NCI-H1092 (cell line): ENCODE measurements around the gene OR2T10.
"Not testable (repeated sequence)": the region's sequence is repeated elsewhere in the genome, so short reads cannot be mapped to it uniquely, and the experiment has no call there.

Experiments used
- DNase-seq: peaks from one replicate; lab custom pipeline; 2025; lab: John Stamatoyannopoulos, UW

Gene OR2T10

DNA sequence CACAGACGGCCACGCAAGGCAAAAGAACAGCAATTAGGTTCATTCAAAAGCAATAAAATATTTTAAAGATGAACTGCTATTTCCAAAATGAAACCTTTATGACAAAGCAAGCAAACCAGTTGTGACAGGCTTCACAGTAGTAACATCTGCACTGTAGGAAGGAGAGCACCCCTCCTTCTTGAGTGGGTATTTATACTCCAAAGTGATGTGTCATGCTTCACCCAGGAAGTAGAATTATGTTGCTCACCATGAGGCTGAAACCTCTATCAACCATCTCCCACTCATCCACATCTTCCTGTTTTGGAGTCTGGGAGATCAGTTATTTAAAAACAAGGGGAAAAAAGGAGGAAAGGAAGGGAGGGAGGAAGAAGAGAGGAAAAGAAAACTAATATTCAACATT lies 885 bp downstream of the OR2T10 start:
- DNase-seq = no peak

DNA sequence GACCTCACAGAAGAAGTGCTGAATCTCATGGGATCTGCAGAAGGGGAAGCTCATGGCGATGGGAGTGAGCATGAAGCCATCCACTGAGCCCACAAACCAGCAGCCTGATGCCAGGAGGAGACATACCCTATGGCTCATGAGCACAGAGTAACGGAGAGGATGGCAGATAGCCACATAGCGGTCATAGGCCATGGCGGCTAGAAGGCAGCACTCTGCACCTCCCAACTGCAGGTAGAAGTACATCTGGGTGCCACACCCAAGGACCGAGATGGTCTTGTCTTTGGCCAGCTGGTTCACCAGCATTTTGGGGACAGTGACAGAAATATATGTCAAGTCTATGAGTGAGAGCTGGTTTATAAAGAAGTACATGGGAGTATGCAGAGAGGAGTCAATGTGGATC lies 4.3 kb downstream of the OR2T10 start:
- DNase-seq = no peak

DNA sequence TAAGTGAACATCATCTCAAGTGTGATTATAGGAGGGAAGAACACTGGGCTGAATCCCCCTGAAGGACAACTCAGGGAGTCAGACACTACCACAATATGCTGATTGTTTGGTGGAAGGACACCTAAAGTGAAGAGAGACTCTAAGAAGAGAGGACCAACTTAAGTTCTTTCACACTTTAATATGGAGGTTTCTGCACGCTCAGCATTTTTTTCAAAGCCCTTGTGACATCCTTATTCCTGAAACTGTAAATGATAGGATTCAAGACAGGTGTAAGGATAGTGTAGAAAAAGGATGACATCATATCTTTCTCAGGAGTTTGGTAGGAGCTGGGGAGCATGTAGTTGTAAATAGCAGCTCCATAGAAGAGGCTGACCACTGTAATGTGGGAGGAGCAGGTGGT lies 4.8 kb downstream of the OR2T10 start:
- no peak for DNase-seq

DNA sequence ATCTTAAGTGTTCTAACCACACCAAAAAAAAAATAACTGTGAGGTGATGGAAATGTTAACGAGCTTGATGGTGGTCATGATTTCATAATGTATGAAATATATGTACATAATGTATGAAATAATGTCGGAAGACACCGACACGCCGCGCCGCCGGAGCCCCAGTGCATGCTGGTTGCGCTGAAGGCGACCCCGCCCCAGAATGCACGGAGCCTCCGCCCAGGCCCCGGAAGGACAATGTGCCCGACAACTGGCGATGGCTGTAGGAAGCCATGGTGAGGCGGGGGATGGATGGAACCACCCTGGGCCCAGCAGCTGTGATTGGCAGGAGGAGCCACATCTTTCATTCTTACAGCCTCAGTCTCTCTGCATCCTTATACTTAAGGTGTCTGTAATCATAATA lies 7.4 kb downstream of the OR2T10 start:
- DNase-seq = no peak

DNA sequence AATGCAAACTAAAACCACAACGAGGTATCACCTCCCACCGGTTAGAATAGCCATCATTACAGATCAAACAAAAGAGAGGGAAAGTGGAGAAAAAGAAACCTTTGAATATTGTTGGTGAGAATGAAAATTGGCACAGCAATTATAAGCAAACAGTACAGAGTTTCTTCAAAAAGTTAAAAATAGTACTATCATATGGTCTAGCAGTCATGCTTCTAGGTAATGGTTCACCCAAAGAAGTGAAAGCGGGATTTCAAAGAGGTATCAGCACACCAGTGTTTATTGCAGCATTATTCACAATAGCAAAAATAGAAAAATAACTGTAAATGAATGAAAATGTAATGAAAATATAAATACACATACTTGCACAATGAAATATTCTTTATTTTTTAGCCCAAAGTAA lies 8.2 kb downstream of the OR2T10 start:
- no peak for DNase-seq

DNA sequence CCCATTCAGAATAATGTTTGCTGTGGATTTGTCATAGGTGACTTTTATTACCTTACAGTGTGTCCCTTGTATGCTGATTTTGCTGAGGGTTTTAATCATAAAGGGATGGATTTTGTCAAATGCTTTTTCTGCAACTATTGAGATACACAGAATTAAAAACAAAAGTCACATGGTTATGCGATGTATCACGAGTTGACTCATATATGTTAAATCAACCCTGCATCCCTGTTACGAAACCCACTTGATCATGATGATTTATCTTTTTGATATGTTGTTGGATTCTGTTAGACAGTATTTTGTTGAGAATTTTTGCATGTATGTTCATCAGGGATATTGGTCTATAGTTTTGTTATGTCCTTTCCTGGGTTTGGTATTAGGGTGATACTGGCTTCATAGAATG lies 12.2 kb downstream of the OR2T10 start:
- DNase-seq = no peak

DNA sequence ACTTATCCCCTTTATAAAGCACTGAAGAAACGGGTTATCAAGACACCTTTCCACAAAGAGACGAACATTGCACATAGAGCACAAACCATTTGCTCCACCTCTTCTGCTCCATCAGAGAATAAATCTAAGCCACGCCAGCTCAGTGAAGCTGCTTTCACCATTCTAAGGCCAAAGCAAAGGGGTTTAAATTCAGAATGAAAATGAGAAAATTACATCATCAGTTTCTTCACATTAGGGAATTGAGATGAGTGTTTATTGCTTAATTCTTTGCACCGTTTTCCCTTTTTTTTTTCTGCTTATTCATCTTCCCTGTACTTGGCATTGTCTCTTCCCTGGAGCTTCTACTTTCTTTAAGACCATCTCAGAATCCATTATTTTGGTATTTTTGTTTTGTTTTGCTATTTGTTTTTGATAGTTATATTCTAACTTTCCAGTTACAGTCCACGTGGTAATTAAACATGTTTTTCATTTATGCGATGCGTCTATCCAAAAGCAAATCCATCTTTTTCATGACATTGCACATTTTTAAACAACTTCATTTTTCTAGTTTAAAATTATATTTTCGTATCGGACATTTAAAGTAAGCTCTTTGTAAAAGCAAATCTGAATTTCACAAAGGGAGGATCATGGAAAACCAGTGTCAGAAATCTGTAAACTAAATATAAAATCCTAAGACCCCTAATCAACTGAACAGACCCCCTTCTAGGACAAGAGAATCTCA lies 21.1 kb downstream of the OR2T10 start:
- DNase-seq = no peak

DNA sequence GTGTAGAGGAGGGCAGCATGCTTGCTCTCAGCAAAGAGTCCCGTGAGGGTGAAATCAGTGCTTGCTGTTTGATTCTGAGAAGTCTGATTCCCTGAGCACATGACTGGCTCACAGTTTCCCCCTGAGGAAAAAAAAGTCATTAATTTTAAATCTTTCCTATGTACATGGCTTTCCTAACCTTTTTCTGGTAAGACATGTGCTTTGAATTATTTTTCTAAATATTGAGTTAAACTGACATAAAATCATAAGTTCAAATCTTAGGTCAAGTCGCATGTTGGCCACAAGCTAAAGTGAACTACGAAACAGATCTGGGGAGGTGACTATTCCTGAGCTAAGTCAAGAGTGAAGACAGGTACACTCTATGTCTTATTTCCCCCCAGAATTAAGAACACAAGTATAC lies 22.8 kb downstream of the OR2T10 start, which contains the start of gene OR2T34:
Gene OR2T34, minus strand, starts transcription at position 101 of the 400 bp plus-strand sequence. Its CDS starts 0 bp downstream, at position 101.
- DNase-seq = not testable (repeated sequence)

DNA sequence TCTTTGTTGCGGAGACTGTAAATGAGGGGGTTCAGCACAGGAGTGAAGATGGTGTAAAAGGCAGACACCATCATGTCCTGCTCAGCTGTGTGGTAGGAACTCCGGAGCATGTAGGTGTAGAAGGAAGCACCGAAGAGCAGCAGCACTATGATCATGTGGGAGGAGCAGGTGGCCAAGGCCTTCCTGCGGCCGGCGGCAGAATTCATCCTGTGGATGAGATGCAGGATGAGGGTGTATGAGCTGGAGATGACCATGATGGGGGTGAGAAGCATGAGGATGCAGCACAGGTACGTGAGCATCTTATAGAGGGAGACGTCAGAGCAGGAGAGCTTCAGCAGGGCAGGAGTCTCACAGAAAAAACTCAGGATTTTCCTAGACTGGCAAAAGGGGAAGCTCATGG lies 23.6 kb downstream of the OR2T10 start:
- not testable (repeated sequence) for DNase-seq

DNA sequence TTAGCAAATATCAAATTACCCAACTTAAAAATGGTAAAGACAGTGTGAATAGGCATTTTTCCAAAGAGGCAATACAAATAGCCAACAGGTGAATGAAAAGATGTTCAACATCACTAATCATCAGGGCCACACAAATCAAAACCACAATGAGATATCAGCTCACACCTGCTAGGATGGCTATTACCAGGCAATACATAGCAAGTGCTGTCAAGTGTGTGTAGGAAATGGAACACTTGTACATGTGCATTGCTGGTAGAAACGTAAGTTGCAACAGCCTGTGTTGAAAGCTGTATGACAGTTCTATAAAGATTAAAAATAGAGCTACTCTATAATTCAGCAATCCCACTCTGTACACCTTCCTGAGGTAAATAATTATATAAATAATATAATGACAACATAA lies 25.5 kb downstream of the OR2T10 start:
- DNase-seq = not testable (repeated sequence)

DNA sequence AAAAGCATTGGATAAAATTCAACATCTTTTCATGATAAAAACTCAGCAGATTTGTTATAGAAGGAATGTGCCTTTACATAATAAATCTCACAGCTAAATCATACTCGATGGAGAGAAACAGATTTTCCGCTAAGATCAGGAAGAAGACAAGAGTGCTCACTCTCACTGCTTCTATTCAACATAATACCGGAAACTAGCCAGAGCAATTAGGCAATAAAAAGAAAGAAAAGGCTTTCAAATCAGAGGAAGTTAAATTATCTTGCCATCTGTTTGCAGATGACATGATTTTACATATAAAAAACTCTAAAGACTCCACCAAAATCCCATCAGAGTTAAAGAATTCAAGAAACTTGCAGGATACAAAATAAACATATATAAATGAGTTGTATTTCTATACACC lies 26.7 kb downstream of the OR2T10 start:
- DNase-seq = not testable (repeated sequence)

DNA sequence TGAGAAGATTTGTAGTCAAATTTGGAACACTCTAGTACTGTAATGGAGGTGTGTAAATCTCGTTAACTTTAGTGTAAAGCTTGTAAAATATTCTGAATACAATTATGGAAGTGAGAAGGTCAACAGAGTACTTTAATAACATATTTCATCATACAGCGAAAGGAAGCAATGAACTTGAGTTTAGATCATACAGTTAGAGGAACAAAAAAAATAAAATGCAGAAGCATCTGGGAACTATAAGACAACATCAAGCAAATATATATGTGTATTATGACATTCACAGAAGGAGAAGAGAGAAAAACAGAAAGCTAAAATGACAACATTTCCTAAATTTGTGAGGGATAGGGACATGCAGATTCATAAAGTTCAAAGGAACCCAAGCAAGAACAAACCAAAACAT lies 28.5 kb downstream of the OR2T10 start:
- not testable (repeated sequence) for DNase-seq

DNA sequence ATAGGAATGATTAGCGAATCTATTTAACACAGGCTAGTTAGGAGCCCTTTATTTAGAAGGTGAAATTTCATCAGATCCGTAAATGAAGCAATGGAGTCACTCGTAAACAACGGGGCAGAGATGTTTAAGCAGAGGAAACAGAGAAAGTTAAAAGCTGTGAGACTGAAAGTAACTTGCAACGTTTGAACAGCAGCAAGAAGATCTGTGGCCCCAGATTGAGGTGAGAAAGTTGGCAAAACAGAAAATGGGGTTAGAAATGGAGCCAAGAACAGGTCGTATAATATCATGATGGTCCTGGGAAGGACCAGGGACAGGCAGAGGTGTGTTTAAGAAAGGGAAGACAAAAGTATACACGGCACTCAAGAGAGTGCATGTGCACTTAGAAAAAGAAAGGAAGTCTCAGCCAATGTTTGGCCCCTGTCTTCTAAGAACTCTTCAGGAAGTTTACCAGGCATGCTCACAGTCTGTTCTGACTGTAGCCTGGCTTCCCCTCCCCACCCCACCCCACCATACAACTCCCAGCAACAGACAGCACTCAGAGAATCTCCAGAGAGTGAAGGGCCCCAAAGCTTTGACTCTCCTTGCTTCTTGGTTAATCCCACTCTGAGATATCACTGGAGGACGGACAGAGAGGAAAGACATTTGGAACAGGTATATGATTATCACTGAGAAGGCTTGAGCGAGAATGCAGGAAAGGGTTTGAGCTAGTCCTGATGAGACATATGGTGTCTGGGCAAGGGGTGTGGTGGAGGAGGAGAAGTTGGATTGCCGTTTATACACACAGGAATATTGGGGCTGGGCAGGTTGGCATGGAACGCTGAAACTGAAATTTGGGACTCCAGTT lies 31.7 kb downstream of the OR2T10 start:
- not testable (repeated sequence) for DNase-seq

DNA sequence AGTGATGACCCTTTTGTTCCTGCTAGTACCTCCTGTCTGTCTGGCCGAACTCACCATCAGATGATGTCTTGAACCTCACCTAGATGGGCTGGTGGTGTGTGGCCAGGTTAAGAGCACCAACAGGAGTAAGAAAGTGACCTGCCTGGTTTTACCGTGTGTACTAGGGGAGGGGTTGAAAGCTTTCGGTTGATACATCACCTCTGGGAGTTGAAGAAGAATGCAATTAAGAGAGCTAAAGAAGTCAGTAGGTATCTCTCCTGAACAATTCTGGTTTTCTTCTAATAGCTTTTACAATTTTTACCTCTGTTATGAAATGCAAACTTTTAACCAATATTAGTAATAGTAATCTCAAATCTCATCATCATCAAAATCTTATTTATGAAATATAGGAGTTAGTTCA lies 34.8 kb downstream of the OR2T10 start, which contains the start of gene OR2T29:
Gene OR2T29, minus strand, starts transcription at position 101 of the 400 bp plus-strand sequence. CDS start 3,281 bp downstream, outside the sequence.
- DNase-seq = not testable (repeated sequence)

DNA sequence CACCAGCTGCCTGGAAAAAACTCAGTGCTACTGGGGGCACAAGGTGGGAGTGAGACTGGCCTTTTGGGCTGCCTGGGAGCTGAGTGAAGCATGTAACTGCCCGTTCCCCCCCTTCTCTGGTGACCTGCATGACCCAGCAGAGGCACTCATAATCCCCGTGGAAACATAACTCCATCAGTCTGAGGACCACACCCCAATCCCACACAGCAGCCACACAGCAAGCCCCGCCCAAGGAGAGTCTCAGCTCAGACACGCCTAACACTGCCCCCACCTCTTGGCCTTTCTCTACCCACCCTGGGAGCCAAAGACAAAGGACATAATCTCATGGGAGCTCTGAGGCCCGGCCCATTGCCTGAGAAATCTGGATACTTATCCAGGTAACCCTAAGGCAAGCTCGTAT lies 46.5 kb downstream of the OR2T10 start:
- DNase-seq = not testable (repeated sequence)

DNA sequence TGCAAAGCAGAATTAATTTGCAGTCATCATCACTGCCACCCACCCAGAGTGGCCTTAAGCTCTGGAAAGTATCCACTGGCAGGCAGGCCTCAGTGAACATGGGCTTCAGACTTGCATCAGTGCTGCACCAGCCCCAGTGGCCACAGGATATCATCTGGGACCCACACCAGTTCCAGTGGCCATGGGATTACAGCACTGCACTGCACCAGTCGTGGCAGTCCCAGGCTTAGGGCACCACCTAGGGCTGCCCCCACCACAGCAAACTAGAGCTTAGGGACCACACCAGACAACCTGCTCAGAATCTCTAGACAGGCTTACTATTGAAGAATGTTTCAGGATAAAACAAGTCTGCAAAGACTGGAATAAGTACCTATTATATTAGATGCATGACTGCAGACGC lies 50.1 kb downstream of the OR2T10 start:
- DNase-seq = not testable (repeated sequence)
